K562 (cell line): ENCODE results near the gene RALY. TPM values are rescaled to one million over a fixed set of nuclear protein-coding genes. Genes with fewer than 3 reads are reported as not detected.

ENCODE experiments used
- ATAC-seq: fragments of 200-7000 bp; cut with Tn5 transposase; 3 replicates; pipeline ENCODE4 v1.9.1; 2020; ENCODE audit warnings: moderate library complexity
- BruUV-seq: library from RNA; stranded (reverse); fragments of 400-500 nt; replicated peaks from 2 replicates; lab custom pipeline; 2021; lab: Mats Ljungman, UMichigan
- CTCF ChIA-PET: fragments of 300-600 bp; formaldehyde crosslinking; extraction: SDS; loops from one replicate; lab custom pipeline; 2021; ENCODE audit warnings: low intra/inter-chr PET ratio; lab: Yijun Ruan, JAX
- POLR2A ChIA-PET: fragments of 300-600, 350-650 bp; sonication (Branson Sonifier 250); formaldehyde crosslinking; extraction: SDS; loops from one replicate; lab custom pipeline; 2021; ENCODE audit warnings: antibody characterized with exemption, inconsistent platforms; lab: Yijun Ruan, JAX
- DNase-seq, 4 experiments: peaks; one replicate each; pipeline versions ENCODE4 v3.0.0 to v3.0.0-alpha.2; 2011 to 2018; ENCODE audit warnings: low spot score in 3 of 4, mixed read lengths in 3 of 4; ENCODE audit errors: extremely low read depth in 1 of 4
- FAIRE-seq: peaks from 2 replicates; lab custom pipeline; 2011; peaks lifted over from hg19 to GRCh38; lab: Jason Lieb, UNC
- H2AFZ ChIP-seq: 2 replicates; pipeline ENCODE4 v1.6.0; 2011; ENCODE audit warnings: low read depth, low read length, control low read depth, inconsistent platforms
- H3K27ac ChIP-seq: fragments of 200-600 bp; 3 replicates; pipeline ENCODE4 v1.8.0; 2011; ENCODE audit warnings: low read depth, mild to moderate bottlenecking, control low read depth, inconsistent platforms, low read length, moderate library complexity, mixed read lengths; ENCODE audit errors: extremely low read depth
- H3K27me3 ChIP-seq, 2 experiments: fragments of 300-600 bp in 1 of 2; 2 replicates in 1 of 2; 3 replicates in 1 of 2; pipeline versions ENCODE4 v1.6.0 to v1.8.0; 2011; ENCODE audit warnings: inconsistent platforms in 2 of 2, low read length in 2 of 2, mild to moderate bottlenecking in 1 of 2, mixed read lengths in 1 of 2, moderate library complexity in 1 of 2; ENCODE audit not compliant: control insufficient read depth in 2 of 2, insufficient read depth in 2 of 2
- H3K36me3 ChIP-seq: fragments of 300-600 bp; 3 replicates; pipeline ENCODE4 v1.8.0; 2011; ENCODE audit warnings: mild to moderate bottlenecking, low read length, inconsistent platforms; ENCODE audit not compliant: control insufficient read depth, insufficient read depth
- H3K4me1 ChIP-seq, 2 experiments: fragments of 200-600 bp in 1 of 2; replicated peaks in 1 of 2; 2 replicates in 1 of 2; 3 replicates in 1 of 2; pipeline versions ENCODE4 v1.5.1 to v1.8.0; 2011; ENCODE audit warnings: inconsistent platforms in 2 of 2, low read length in 2 of 2, mild to moderate bottlenecking in 1 of 2, mixed read lengths in 1 of 2, moderate library complexity in 1 of 2; ENCODE audit not compliant: control insufficient read depth in 2 of 2, insufficient read depth in 2 of 2
- H3K4me2 ChIP-seq: 2 replicates; pipeline ENCODE4 v1.6.1; 2011; ENCODE audit warnings: low read length, control low read depth, inconsistent platforms, mixed read lengths; ENCODE audit not compliant: insufficient read depth
- H3K4me3 ChIP-seq: fragments of 200-600 bp; sonication (generic), shearing (Covaris generic); 2 replicates; pipeline ENCODE4 v1.5.1; 2016; ENCODE audit warnings: control low read depth, inconsistent platforms
- H3K79me2 ChIP-seq: fragments of 200-600 bp; 3 replicates; pipeline ENCODE4 v1.8.0; 2011; ENCODE audit warnings: low read length, inconsistent platforms; ENCODE audit not compliant: control insufficient read depth, insufficient read depth
- H3K9ac ChIP-seq, 2 experiments: 2 replicates each; pipeline versions ENCODE4 v1.6.0 to v1.6.1; 2011; ENCODE audit warnings: low read depth in 2 of 2, low read length in 2 of 2, control low read depth in 1 of 2, inconsistent platforms in 1 of 2, mild to moderate bottlenecking in 1 of 2, mixed read lengths in 1 of 2; ENCODE audit not compliant: insufficient read depth in 1 of 2
- H3K9me1 ChIP-seq: one replicate; pipeline ENCODE4 v1.6.0; 2011; ENCODE audit warnings: inconsistent platforms, mild to moderate bottlenecking, low read length, moderate library complexity; ENCODE audit not compliant: control insufficient read depth, insufficient read depth
- H3K9me3 ChIP-seq: replicated peaks from 2 replicates; pipeline ENCODE4 v1.5.1; 2011; ENCODE audit warnings: low read depth, low read length, inconsistent platforms; ENCODE audit not compliant: control insufficient read depth, insufficient read depth
- H4K20me1 ChIP-seq: replicated peaks from 2 replicates; pipeline ENCODE4 v1.6.1; 2011; ENCODE audit warnings: low read length, inconsistent platforms, mixed read lengths; ENCODE audit not compliant: control insufficient read depth, insufficient read depth
- C11orf30 ChIP-seq: fragments of 450-650 bp; IDR thresholded peaks from 2 replicates; pipeline ENCODE4 v1.6.1; 2016; ENCODE audit warnings: low read depth, mild to moderate bottlenecking
- CBFA2T3 ChIP-seq: fragments of 450-650 bp; IDR thresholded peaks from 2 replicates; pipeline ENCODE4 v1.6.1; 2017
- DACH1 ChIP-seq: fragments of 450-650 bp; IDR thresholded peaks from 2 replicates; pipeline ENCODE4 v1.6.1; 2018; ENCODE audit not compliant: partially characterized antibody
- MAFG ChIP-seq: fragments of 450-650 bp; conservative IDR thresholded peaks from 2 replicates; pipeline ENCODE4 v1.6.1; 2016; ENCODE audit warnings: missing genetic modification characterization, missing compliant biosample characterization
- MAFK ChIP-seq: IDR thresholded peaks from 2 replicates; pipeline ENCODE4 v1.6.1; 2011; ENCODE audit warnings: low read length, improper control_type of control experiment
- NFE2 ChIP-seq: IDR thresholded peaks from 2 replicates; pipeline ENCODE4 v1.6.1; 2014; ENCODE audit warnings: antibody characterized with exemption, low read depth
- NFE2L1 ChIP-seq: fragments of 450-650 bp; IDR thresholded peaks from 2 replicates; pipeline ENCODE4 v1.6.1; 2016; ENCODE audit warnings: missing genetic modification characterization, low read depth, mild to moderate bottlenecking, missing compliant biosample characterization, moderate library complexity, borderline replicate concordance
- PRPF4 ChIP-seq: fragments of 200-400 bp; formaldehyde crosslinking; IDR thresholded peaks from one replicate; pipeline ENCODE4 v1.6.1; 2017; ENCODE audit warnings: low read length, low read depth, mild to moderate bottlenecking; ENCODE audit not compliant: insufficient read depth, poor library complexity, severe bottlenecking
- SOX6 ChIP-seq: fragments of 450-650 bp; IDR thresholded peaks from 2 replicates; pipeline ENCODE4 v1.6.1; 2014; ENCODE audit warnings: mild to moderate bottlenecking
- ZNF57 ChIP-seq: fragments of 450-650 bp; formaldehyde crosslinking; IDR thresholded peaks from 2 replicates; pipeline ENCODE4 v1.4.0; 2020; ENCODE audit warnings: mild to moderate bottlenecking, moderate library complexity
- WGBS: fragments of 100-300 bp; shearing (Covaris generic); methylation state at CpG from one replicate; pipeline ENCODE4 v1.1.6; 2016; ENCODE audit warnings: low coverage, mixed read lengths; ENCODE audit not compliant: insufficient coverage; ENCODE audit errors: missing lambda C conversion rate; 5-methylcytosine and 5-hydroxymethylcytosine counted together
- in situ Hi-C: fragments of 300-500 bp; cut with MboI; formaldehyde crosslinking; loops from 4 replicates; pipeline ENCODE4 v1.15.0; 2018; ENCODE audit warnings: inconsistent platforms, mixed read lengths
- intact Hi-C: fragments of 100-400 bp; cut with micrococcal nuclease; formaldehyde crosslinking; loops from 2 replicates; pipeline ENCODE4 v1.14.2; 2022
- polyA plus RNA-seq, 8 experiments: library from polyadenylated mRNA; depleted of rRNA in 4 of 8; stranded (reverse) in 5 of 8; unstranded in 3 of 8; fragments of >200 nt; fragmentation: Nextera tagmentation in 2 of 8; fragmentation: Illumina TruSeq in 1 of 8; extraction: Ambion mirVana in 2 of 8; extraction: Trizol in 1 of 8; gene quantifications; 2 replicates each; pipeline versions ENCODE4 v1.2.1 to v1.2.3, GENCODE V29; 2011 to 2014; ENCODE audit warnings: inconsistent platforms in 1 of 8, missing spikeins in 1 of 8
- total RNA-seq, 7 experiments: library from RNA; depleted of rRNA in 6 of 7; stranded (reverse); fragments of >200 nt in 6 of 7; fragmentation: Illumina TruSeq in 2 of 7; extraction: Trizol in 2 of 7; gene quantifications; 2 replicates each; pipeline versions ENCODE4 v1.2.1 to v1.2.3, GENCODE V29; 2011 to 2021; ENCODE audit warnings: low replicate concordance in 1 of 7
- TF ChIP-seq, protein P1 (sequence below): fragments of 450-650 bp; IDR thresholded peaks from 2 replicates; pipeline ENCODE4 v1.6.1; 2018; ENCODE audit not compliant: partially characterized antibody

RALY gene
- total and polyA plus RNA-seq, 9 of the 15 experiments (the other 6 are each of a cell fraction or from before 2014, with no cell fraction given): 0.80 to 207 (median 128) TPM

DNA sequence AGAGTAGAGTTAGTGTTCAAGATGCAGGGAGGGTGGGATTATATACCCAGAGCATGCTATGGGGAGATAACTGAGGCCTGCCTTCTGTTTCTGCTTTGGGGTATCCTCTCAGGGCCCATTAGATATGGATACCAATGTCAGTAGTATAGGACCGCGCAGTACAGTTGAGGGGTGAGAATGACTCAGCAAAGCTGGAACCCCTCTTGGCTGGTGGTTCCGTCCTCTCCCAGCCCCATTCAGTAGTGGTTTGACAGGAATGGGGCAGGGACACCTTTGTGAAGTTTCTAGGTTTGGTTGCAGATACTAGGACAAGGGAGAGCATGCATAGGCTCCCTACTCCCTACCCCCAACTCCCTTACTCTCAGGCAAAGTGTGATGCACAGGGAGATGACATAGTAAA, 70.6 kb downstream of the RALY start:
- CTCF ChIA-PET: no interaction called here
- H3K79me2 ChIP-seq: peaks cover 40% of the 10 kb centered on the region; the same call in 2 of the 3 replicates

More for the DNA sequence above, 70.6 kb downstream of the RALY start:
- Histone ChIP-seq H2AFZ (no peak overlapping the region), H4K20me1 (peaks cover 15% of the 10 kb centered on the region), H3K4me3 (no peak overlapping the region), H3K9me3 (no peaks in the 10 kb centered on the region), H3K27ac (no peak overlapping the region), H3K9ac (no peak overlapping the region), H3K27me3 (no peaks in the 10 kb centered on the region), H3K9me1 (peaks cover 8% of the 10 kb centered on the region), H3K36me3 (peaks cover 38% of the 10 kb centered on the region), H3K4me1 (peaks cover 5 to 30% of the 10 kb centered on the region in 2 experiments; a peak in 3 of 5 replicates), H3K4me2 (no peak overlapping the region; the same call in 1 of the 2 replicates)
- FAIRE-seq (peak; percentile 69), ATAC-seq (no peak; the same call in 1 of the 3 replicates), DNase-seq (peak in 1 of 4 experiments; percentile 33)
- in situ Hi-C loops: no loop called here
- intact Hi-C loops: loop anchor here (10.0 kb wide), 1 partner anchor 269 kb away; no protein-coding TSS in a partner anchor
- POLR2A ChIA-PET: interaction anchor here (0.5 to 0.8 kb wide), 3 partner anchors 11 to 412 kb away, joined by 3 read pairs; no protein-coding TSS in a partner anchor
- BruUV-seq: no TSS peak
- 77% methylated on average over 3 of the region's 3 CpGs for WGBS
- TF ChIP-seq NFE2 (peak; percentile 65), ZNF57 (CRISPR knock-in tag) (no peak), CBFA2T3 (0 out of 2 replicates have a peak, but pooled peaks have one; percentile 15), MAFG (peak; percentile 68), C11orf30 (peak; percentile 22; the same call in 1 of the 2 replicates), SOX6 (no peak), DACH1 (no peak), PRPF4 (no peak), MAFK (peak; percentile 33; the same call in 1 of the 2 replicates), NFE2L1 (tag) (peak; percentile 15; the same call in 1 of the 2 replicates)
- TF ChIP-seq, protein P1, sequence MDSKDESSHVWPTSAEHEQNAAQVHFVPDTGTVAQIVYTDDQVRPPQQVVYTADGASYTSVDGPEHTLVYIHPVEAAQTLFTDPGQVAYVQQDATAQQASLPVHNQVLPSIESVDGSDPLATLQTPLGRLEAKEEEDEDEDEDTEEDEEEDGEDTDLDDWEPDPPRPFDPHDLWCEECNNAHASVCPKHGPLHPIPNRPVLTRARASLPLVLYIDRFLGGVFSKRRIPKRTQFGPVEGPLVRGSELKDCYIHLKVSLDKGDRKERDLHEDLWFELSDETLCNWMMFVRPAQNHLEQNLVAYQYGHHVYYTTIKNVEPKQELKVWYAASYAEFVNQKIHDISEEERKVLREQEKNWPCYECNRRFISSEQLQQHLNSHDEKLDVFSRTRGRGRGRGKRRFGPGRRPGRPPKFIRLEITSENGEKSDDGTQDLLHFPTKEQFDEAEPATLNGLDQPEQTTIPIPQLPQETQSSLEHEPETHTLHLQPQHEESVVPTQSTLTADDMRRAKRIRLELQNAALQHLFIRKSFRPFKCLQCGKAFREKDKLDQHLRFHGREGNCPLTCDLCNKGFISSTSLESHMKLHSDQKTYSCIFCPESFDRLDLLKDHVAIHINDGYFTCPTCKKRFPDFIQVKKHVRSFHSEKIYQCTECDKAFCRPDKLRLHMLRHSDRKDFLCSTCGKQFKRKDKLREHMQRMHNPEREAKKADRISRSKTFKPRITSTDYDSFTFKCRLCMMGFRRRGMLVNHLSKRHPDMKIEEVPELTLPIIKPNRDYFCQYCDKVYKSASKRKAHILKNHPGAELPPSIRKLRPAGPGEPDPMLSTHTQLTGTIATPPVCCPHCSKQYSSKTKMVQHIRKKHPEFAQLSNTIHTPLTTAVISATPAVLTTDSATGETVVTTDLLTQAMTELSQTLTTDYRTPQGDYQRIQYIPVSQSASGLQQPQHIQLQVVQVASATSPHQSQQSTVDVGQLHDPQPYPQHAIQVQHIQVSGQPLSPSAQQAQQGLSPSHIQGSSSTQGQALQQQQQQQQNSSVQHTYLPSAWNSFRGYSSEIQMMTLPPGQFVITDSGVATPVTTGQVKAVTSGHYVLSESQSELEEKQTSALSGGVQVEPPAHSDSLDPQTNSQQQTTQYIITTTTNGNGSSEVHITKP: peak; percentile 88
